Peyer's patch (tissue), 4 donors: ENCODE measurements around the gene MPPE1.

ENCODE experiments used
- POLR2A ChIP-seq, 2 donors: fragments of 450-650 bp; IDR thresholded peaks; one replicate each; pipeline ENCODE4 v1.5.1; 2017; ENCODE audit warnings: antibody characterized with exemption in 2 of 2, mild to moderate bottlenecking in 2 of 2, moderate library complexity in 2 of 2
- TF ChIP-seq, protein P1 (sequence below), 6 experiments: fragments of 450-650 bp in 4 of 6; fragments of 200-600 bp in 2 of 6; sonication (generic) in 1 of 6; IDR thresholded peaks; one replicate each; pipeline ENCODE4 v1.5.1; 2017 to 2019; ENCODE audit warnings: antibody characterized with exemption in 6 of 6, mild to moderate bottlenecking in 3 of 6, moderate library complexity in 1 of 6

GRCh38 chr18:11902522-11903292 lies 5.4 kb downstream of the MPPE1 start:
- TF ChIP-seq, protein P1, sequence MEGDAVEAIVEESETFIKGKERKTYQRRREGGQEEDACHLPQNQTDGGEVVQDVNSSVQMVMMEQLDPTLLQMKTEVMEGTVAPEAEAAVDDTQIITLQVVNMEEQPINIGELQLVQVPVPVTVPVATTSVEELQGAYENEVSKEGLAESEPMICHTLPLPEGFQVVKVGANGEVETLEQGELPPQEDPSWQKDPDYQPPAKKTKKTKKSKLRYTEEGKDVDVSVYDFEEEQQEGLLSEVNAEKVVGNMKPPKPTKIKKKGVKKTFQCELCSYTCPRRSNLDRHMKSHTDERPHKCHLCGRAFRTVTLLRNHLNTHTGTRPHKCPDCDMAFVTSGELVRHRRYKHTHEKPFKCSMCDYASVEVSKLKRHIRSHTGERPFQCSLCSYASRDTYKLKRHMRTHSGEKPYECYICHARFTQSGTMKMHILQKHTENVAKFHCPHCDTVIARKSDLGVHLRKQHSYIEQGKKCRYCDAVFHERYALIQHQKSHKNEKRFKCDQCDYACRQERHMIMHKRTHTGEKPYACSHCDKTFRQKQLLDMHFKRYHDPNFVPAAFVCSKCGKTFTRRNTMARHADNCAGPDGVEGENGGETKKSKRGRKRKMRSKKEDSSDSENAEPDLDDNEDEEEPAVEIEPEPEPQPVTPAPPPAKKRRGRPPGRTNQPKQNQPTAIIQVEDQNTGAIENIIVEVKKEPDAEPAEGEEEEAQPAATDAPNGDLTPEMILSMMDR (IDR thresholded peaks at IDR 0.05) = no peak
- no peak for TF ChIP-seq POLR2A (IDR thresholded peaks at IDR 0.05)
